GM12873 (cell line): ENCODE results near the gene UACA.

Experiments used
- TF ChIP-seq, protein P1 (sequence below): IDR thresholded peaks from 2 replicates; pipeline ENCODE4 v1.5.1; 2012; ENCODE audit warnings: low read depth, mild to moderate bottlenecking, moderate library complexity, low read length, control low read depth; ENCODE audit not compliant: insufficient read depth; ENCODE audit errors: missing control alignments

Gene UACA

DNA sequence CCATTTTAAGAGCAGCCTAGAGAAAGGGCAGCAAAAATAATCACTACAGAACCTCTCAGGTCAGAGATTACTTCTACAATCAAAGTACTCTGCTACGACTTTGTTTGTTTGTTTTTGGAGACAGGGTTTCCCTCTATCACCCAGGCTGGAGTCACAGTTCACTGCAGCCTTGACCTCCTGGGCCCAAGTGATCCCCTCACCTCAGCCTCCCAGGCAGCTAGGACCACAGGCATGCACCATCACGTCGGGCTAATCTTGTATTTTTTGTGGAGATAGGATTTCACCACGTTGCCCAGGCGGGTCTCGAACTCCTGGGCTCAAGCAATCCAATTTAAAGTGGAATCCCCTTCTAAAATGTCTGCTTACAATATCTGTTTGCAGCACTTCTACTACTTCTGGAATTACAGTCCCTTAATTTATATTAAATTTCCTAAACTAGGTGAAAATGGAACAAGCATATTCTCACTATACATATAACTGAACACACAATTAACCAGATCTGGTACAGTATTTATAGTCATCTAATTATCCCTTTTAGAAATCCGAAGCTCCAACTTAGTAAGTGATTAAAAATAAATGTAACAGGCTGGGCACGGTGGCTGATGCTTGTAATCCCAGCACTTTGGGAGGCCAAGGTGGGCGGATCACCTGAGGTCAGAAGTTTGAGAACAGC is 4.4 kb downstream of the UACA start:
- TF ChIP-seq, protein P1, sequence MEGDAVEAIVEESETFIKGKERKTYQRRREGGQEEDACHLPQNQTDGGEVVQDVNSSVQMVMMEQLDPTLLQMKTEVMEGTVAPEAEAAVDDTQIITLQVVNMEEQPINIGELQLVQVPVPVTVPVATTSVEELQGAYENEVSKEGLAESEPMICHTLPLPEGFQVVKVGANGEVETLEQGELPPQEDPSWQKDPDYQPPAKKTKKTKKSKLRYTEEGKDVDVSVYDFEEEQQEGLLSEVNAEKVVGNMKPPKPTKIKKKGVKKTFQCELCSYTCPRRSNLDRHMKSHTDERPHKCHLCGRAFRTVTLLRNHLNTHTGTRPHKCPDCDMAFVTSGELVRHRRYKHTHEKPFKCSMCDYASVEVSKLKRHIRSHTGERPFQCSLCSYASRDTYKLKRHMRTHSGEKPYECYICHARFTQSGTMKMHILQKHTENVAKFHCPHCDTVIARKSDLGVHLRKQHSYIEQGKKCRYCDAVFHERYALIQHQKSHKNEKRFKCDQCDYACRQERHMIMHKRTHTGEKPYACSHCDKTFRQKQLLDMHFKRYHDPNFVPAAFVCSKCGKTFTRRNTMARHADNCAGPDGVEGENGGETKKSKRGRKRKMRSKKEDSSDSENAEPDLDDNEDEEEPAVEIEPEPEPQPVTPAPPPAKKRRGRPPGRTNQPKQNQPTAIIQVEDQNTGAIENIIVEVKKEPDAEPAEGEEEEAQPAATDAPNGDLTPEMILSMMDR, result no peak

DNA sequence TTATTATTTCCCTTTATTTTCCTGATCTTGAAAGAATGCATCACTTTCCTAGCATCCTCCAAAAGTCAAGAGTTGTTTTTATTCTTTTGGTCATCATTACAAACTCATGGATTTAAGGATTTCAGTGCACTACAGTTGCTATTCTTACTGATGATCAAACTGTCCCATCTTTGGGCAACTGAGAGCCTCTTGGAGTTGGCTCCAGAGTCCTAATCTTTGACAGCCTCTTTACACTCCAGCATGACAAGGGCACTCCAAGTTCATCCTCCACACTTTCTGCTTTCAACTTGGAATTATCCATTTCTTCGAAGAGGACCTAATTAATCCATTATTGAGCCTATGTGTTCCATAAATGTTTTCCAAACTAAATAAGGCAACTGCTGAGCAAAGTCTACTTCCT is 5.7 kb downstream of the UACA start:
- TF ChIP-seq, protein P1, result no peak

DNA sequence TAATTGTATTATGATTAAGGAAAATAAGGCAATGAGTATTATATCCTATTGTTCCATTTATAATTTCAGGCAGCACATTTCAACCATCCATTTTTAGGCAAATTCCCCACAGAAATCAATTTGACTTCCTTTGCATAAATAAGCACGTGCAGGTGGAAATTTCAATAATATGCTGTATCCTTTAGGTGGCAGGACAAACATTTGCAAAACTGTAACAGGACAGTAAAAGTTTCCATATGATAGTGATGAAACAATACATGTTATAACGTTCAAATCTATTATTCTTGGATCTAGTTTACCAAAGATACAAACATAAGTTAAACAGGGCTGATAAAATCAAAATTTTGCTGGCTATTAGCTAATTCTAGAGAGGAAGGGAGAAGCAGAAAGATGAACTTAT is 8.5 kb downstream of the UACA start:
- TF ChIP-seq, protein P1, result no peak

DNA sequence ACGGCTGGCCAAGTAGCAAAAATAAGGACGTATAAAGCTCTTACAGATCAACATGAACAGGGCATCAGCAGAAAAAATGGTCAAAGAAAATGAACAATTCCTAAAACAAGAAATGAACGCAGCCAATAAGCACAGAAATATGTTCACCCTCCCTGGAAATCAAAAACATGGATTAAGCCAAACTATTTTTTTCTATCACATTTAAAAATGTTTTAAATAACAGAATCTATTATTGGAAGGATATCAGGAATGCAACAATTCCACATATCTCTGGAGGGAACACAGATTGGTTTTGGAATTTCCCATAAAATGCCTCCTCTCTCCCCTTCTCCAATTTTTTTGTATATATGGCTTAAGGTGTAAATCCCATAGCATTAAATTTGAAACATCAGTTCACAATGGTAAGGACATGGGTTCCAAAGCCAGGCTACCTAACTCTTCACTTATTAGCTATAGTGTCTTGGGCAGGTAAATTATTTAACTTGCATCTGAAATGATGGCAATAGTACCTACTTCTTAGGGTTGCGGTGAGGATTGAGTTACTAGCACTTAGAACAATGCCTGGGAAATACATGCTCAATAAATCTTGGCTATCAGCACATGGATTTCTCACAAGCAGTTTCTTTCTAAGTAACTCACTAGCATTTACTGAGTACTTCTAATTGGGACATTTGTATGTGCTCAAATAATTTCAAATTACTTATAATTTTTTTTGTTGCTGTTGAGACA is 10.1 kb downstream of the UACA start:
- TF ChIP-seq, protein P1, result no peak

- TF ChIP-seq, protein P1, result no peak
Measured at GRCh38 chr15:70752193-70752635, 11.1 kb downstream of the UACA start.

GRCh38 chr15:70750203-70750869 is 13.0 kb downstream of the UACA start:
- TF ChIP-seq, protein P1, result no peak

- TF ChIP-seq, protein P1, result no peak
Measured at GRCh38 chr15:70748281-70748747, 15.0 kb downstream of the UACA start.
